DOHH2 (cell line): ENCODE measurements around the gene ADORA3.

Experiments
- EZH2phosphoT487 ChIP-seq: fragments of 200-600 bp; sonication (generic); IDR thresholded peaks from 2 replicates; pipeline ENCODE4 v1.6.1; 2017; ENCODE audit warnings: borderline replicate concordance, mild to moderate bottlenecking, antibody characterized with exemption, low read length, moderate library complexity, mixed read lengths
- TF ChIP-seq, protein P1 (sequence below): fragments of 200-600 bp; sonication (generic); IDR thresholded peaks from one replicate; pipeline ENCODE4 v1.5.1; 2014; ENCODE audit warnings: antibody characterized with exemption, mild to moderate bottlenecking, low read depth, low read length; ENCODE audit not compliant: poor library complexity, severe bottlenecking

DNA sequence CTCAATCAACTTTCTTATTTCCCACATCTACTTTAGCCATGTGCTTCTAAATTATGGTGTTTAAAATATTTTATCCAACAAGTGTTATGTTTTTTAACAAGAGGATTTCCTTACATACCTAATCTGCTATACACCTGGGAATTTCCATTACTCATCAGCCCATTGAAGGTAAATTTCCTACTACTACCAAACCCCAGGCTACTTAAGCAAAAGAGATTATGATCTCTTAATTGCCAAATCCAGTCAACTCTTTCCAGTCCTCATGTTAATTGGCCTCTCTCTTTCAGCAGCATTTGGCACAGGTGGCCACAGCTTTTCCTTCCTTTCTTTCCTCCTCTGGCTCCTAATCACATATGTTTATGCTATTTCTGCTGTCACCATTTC is 34.7 kb downstream of the ADORA3 start:
- TF ChIP-seq EZH2phosphoT487: no peak
- TF ChIP-seq, protein P1, sequence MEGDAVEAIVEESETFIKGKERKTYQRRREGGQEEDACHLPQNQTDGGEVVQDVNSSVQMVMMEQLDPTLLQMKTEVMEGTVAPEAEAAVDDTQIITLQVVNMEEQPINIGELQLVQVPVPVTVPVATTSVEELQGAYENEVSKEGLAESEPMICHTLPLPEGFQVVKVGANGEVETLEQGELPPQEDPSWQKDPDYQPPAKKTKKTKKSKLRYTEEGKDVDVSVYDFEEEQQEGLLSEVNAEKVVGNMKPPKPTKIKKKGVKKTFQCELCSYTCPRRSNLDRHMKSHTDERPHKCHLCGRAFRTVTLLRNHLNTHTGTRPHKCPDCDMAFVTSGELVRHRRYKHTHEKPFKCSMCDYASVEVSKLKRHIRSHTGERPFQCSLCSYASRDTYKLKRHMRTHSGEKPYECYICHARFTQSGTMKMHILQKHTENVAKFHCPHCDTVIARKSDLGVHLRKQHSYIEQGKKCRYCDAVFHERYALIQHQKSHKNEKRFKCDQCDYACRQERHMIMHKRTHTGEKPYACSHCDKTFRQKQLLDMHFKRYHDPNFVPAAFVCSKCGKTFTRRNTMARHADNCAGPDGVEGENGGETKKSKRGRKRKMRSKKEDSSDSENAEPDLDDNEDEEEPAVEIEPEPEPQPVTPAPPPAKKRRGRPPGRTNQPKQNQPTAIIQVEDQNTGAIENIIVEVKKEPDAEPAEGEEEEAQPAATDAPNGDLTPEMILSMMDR: no peak
